Tibial artery (tissue), 4 donors: Measurements from ENCODE around the gene RSKR.
A peak's percentile ranks its signal among the peaks of the same experiment; 100 is the strongest.

Source experiments
- DNase-seq, 2 donors: peaks; one replicate each; pipeline ENCODE4 v3.0.0-alpha.2; 2019
- H3K27ac ChIP-seq, 2 donors: fragments of 200-600 bp; sonication (generic) in 1 of 2; 1 replicate in 1 of 2; 2 replicates in 1 of 2; pipeline ENCODE4 v1.5.1; 2018 to 2019; ENCODE audit warnings: mild to moderate bottlenecking in 1 of 2
- H3K27me3 ChIP-seq, 2 donors: fragments of 200-600 bp; sonication (generic) in 1 of 2; one replicate each; pipeline versions ENCODE4 v1.5.1 to v1.6.0; 2016 to 2019
- H3K36me3 ChIP-seq, 3 donors: fragments of 200-600 bp; sonication (generic) in 2 of 3; one replicate each; pipeline ENCODE4 v1.5.1; 2016 to 2019; ENCODE audit warnings: mild to moderate bottlenecking in 2 of 3
- H3K4me1 ChIP-seq, 4 donors: fragments of 200-600 bp; sonication (generic) in 2 of 4; 1 replicate in 3 of 4; 2 replicates in 1 of 4; pipeline ENCODE4 v1.5.1; 2016 to 2019
- H3K4me3 ChIP-seq, 2 donors: fragments of 200-600 bp; sonication (generic) in 1 of 2; 1 replicate in 1 of 2; 2 replicates in 1 of 2; pipeline ENCODE4 v1.5.1; 2018 to 2019; ENCODE audit warnings: mild to moderate bottlenecking in 2 of 2
- H3K9me3 ChIP-seq, 3 donors: fragments of 200-600 bp; sonication (generic) in 1 of 3; one replicate each; pipeline ENCODE4 v1.5.1; 2016 to 2019
- intact Hi-C: fragments of 100-400 bp; cut with DNase I; formaldehyde crosslinking; loops from one replicate; pipeline ENCODE4 v1.15.0; 2023; ENCODE audit warnings: low total_unique reads
- TF ChIP-seq, protein P1 (sequence below), 2 experiments: fragments of 200-600 bp in 1 of 2; fragments of 450-650 bp in 1 of 2; IDR thresholded peaks; one replicate each; pipeline ENCODE4 v1.5.1; 2017 to 2019; ENCODE audit warnings: antibody characterized with exemption in 2 of 2, mild to moderate bottlenecking in 1 of 2, moderate library complexity in 1 of 2

RSKR gene

DNA sequence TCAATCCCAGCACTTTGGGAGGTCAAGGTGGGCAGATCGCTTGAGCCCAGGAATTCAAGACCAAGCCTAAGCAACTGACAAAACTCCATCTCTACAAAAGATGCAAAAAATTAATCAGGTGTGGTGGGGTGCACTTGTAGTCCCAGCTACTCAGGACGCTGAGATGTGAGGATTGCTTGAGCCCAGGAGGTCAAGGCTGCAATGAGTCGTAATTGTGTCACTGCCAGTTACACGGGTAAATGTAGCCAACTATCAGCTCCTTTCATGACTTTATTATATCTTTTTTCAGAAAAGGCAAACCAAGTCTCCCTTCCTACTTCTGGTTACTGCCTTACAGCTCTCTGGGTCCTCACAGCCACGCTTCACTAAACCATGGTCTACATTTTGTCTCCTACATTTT is 43.8 kb upstream of the RSKR start:
- intact Hi-C loops: no loop called here
- TF ChIP-seq, protein P1, sequence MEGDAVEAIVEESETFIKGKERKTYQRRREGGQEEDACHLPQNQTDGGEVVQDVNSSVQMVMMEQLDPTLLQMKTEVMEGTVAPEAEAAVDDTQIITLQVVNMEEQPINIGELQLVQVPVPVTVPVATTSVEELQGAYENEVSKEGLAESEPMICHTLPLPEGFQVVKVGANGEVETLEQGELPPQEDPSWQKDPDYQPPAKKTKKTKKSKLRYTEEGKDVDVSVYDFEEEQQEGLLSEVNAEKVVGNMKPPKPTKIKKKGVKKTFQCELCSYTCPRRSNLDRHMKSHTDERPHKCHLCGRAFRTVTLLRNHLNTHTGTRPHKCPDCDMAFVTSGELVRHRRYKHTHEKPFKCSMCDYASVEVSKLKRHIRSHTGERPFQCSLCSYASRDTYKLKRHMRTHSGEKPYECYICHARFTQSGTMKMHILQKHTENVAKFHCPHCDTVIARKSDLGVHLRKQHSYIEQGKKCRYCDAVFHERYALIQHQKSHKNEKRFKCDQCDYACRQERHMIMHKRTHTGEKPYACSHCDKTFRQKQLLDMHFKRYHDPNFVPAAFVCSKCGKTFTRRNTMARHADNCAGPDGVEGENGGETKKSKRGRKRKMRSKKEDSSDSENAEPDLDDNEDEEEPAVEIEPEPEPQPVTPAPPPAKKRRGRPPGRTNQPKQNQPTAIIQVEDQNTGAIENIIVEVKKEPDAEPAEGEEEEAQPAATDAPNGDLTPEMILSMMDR (IDR thresholded peaks at IDR 0.05): no peak
- Histone ChIP-seq H3K9me3 (no peaks in the 10 kb centered on the region), H3K36me3 (peaks cover 8 to 65% (median 33%) of the 10 kb centered on the region in 3 donors), H3K27ac (no peak overlapping the region), H3K4me3 (no peak overlapping the region), H3K27me3 (no peaks in the 10 kb centered on the region), H3K4me1 (peaks cover 0 to 18% (median 12%) of the 10 kb centered on the region in 4 donors)
- no peak for DNase-seq

GRCh38 chr17:28655160-28655559 is 41.2 kb upstream of the RSKR start:
- no peak overlapping the region for H3K4me3 ChIP-seq
- no peak overlapping the region for H3K27ac ChIP-seq
- TF ChIP-seq, protein P1 (IDR thresholded peaks at IDR 0.05): no peak
- peaks cover 0 to 4% (median 2%) of the 10 kb centered on the region in 4 donors for H3K4me1 ChIP-seq
- no peaks in the 10 kb centered on the region for H3K9me3 ChIP-seq
- intact Hi-C loops: no loop called here
- H3K36me3 ChIP-seq: peaks cover 8 to 86% (median 43%) of the 10 kb centered on the region in 3 donors
- no peak for DNase-seq
- H3K27me3 ChIP-seq: no peaks in the 10 kb centered on the region

- Histone ChIP-seq H3K27me3 (no peaks in the 10 kb centered on the region), H3K4me1 (peaks cover under 1 to 26% (median 11%) of the 10 kb centered on the region in 4 donors), H3K4me3 (no peak overlapping the region), H3K36me3 (peaks cover 3 to 39% (median 21%) of the 10 kb centered on the region in 3 donors), H3K9me3 (no peaks in the 10 kb centered on the region), H3K27ac (no peak overlapping the region)
- intact Hi-C loops: no loop called here
- no peak for DNase-seq
- TF ChIP-seq, protein P1 (IDR thresholded peaks at IDR 0.05): no peak
Observed at GRCh38 chr17:28648698-28649097, 34.7 kb upstream of the RSKR start.

- no peaks in the 10 kb centered on the region for H3K27me3 ChIP-seq
- peak overlapping the region; percentile 95 to 98 for H3K4me3 ChIP-seq
- peaks cover 7 to 39% (median 25%) of the 10 kb centered on the region in 4 donors for H3K4me1 ChIP-seq
- intact Hi-C loops: no loop called here
- peaks cover 14 to 38% (median 33%) of the 10 kb centered on the region in 3 donors for H3K36me3 ChIP-seq
- DNase-seq: no peak
- H3K9me3 ChIP-seq: no peaks in the 10 kb centered on the region
- TF ChIP-seq, protein P1 (IDR thresholded peaks at IDR 0.05): no peak
- H3K27ac ChIP-seq: peak overlapping the region; percentile 88 to 93
Observed at GRCh38 chr17:28646039-28646754, 32.2 kb upstream of the RSKR start.

DNA sequence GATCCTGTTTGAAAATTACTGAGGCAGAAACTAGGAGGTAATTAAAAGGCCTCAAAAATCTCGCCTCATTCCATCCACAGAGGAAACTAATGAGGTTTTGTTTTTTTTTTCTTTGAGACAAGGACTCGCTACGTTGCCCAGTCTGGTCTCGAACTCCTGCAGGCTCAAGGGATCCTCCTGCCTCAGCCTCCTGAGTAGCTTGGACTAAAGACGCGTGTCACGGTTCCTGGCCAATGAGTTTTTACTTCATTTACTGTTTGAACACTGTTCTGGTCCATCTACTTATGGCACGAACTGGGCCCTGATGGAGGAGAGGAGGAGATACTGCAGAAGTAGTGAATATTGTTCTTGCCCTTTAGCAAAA is 31.6 kb upstream of the RSKR start:
- H3K4me3 ChIP-seq: peak overlapping the region; percentile 95 to 98
- TF ChIP-seq, protein P1 (IDR thresholded peaks at IDR 0.05): no peak
- peak overlapping the region; percentile 88 to 93 for H3K27ac ChIP-seq
- no peak for DNase-seq
- H3K9me3 ChIP-seq: no peaks in the 10 kb centered on the region
- no peaks in the 10 kb centered on the region for H3K27me3 ChIP-seq
- peaks cover 21 to 38% (median 34%) of the 10 kb centered on the region in 3 donors for H3K36me3 ChIP-seq
- peaks cover 7 to 39% (median 25%) of the 10 kb centered on the region in 4 donors for H3K4me1 ChIP-seq
- intact Hi-C loops: no loop called here
